HG03558 (cell line): Measurements from ENCODE around the gene ANKRD23.
"Not testable (repeated sequence)": the region's sequence is repeated elsewhere in the genome, so short reads cannot be mapped to it uniquely, and the experiment has no call there.

ENCODE experiments used
- ATAC-seq: cut with Tn5 transposase; IDR thresholded peaks from one replicate; pipeline ENCODE4 v1.9.1; 2021; ENCODE audit warnings: moderate number of reproducible peaks; ENCODE audit not compliant: unreplicated experiment; ENCODE audit errors: extremely low read depth

Gene ANKRD23

GRCh38 chr2:96801005-96801785 is 42.6 kb downstream of the ANKRD23 start:
- ATAC-seq: no peak

- no peak for ATAC-seq
Measured at GRCh38 chr2:96800061-96801004, 43.5 kb downstream of the ANKRD23 start.

- no peak for ATAC-seq
Measured at GRCh38 chr2:96799623-96799935, 44.2 kb downstream of the ANKRD23 start.

- no peak for ATAC-seq
Measured at GRCh38 chr2:96798733-96799622, 44.8 kb downstream of the ANKRD23 start.

- no peak for ATAC-seq
Measured at GRCh38 chr2:96797066-96797625, 46.7 kb downstream of the ANKRD23 start.

- ATAC-seq: not testable (repeated sequence)
Measured at GRCh38 chr2:96796497-96796896, 47.3 kb downstream of the ANKRD23 start.

- no peak for ATAC-seq
Measured at GRCh38 chr2:96795076-96795475, 48.7 kb downstream of the ANKRD23 start.

GRCh38 chr2:96792772-96793749 is 50.8 kb downstream of the ANKRD23 start:
- ATAC-seq: no peak

GRCh38 chr2:96789245-96789617 is 54.6 kb downstream of the ANKRD23 start:
- ATAC-seq: no peak

GRCh38 chr2:96788442-96789244 is 55.2 kb downstream of the ANKRD23 start:
- no peak for ATAC-seq
